Activated naive CD4-positive, alpha-beta T cell treated with anti-CD3 and anti-CD28 coated beads, Interleukin-2, amount 10 ng/mL, durations not matched to agents 7 days and 5 days (primary cell): Measurements from ENCODE around the gene CROCC2.
A peak's percentile ranks its signal among the peaks of the same experiment; 100 is the strongest.

Experiments
- CTCF ChIA-PET: fragments of 350-600 bp; sonication (Branson Sonifier 250); formaldehyde crosslinking; loops from one replicate; lab custom pipeline; 2021; ENCODE audit warnings: antibody characterized with exemption; lab: Charles Lee
- DNase-seq: peaks from one replicate; pipeline ENCODE4 v3.0.0-alpha.2; 2020
- H3K27ac Mint-ChIP-seq: one replicate; pipeline ENCODE4 v1.8.0; 2021; ENCODE audit warnings: mild to moderate bottlenecking, moderate library complexity, mixed read lengths
- H3K27me3 Mint-ChIP-seq: one replicate; pipeline ENCODE4 v1.8.0; 2021; ENCODE audit warnings: mild to moderate bottlenecking, mixed read lengths
- H3K36me3 Mint-ChIP-seq: one replicate; pipeline ENCODE4 v1.8.0; 2021; ENCODE audit warnings: mixed read lengths
- H3K4me1 Mint-ChIP-seq: one replicate; pipeline ENCODE4 v1.8.0; 2021; ENCODE audit warnings: mixed read lengths
- H3K4me3 Mint-ChIP-seq: one replicate; pipeline ENCODE4 v1.8.0; 2021; ENCODE audit warnings: mild to moderate bottlenecking, moderate library complexity, mixed read lengths
- H3K9me3 Mint-ChIP-seq: one replicate; pipeline ENCODE4 v1.8.0; 2021; ENCODE audit warnings: mixed read lengths

The CROCC2 gene

GRCh38 chr2:240916571-240917008 lies 10.5 kb downstream of the CROCC2 start:
- peaks cover 56% of the 10 kb centered on the region for H3K27me3 Mint-ChIP-seq
- H3K4me1 Mint-ChIP-seq, result no peaks in the 10 kb centered on the region
- H3K27ac Mint-ChIP-seq, result no peak overlapping the region
- H3K9me3 Mint-ChIP-seq, result no peaks in the 10 kb centered on the region
- CTCF ChIA-PET, result no interaction called here
- H3K36me3 Mint-ChIP-seq, result no peaks in the 10 kb centered on the region
- no peak overlapping the region for H3K4me3 Mint-ChIP-seq
- DNase-seq, result peak; percentile 20

- peaks cover 50% of the 10 kb centered on the region for H3K27me3 Mint-ChIP-seq
- DNase-seq, result peak; percentile 19
- no peak overlapping the region for H3K27ac Mint-ChIP-seq
- no peaks in the 10 kb centered on the region for H3K36me3 Mint-ChIP-seq
- no peak overlapping the region for H3K4me3 Mint-ChIP-seq
- H3K9me3 Mint-ChIP-seq, result no peaks in the 10 kb centered on the region
- CTCF ChIA-PET, result no interaction called here
- H3K4me1 Mint-ChIP-seq, result no peaks in the 10 kb centered on the region
These were observed 11.0 kb downstream of the CROCC2 start for GRCh38 chr2:240917009-240917683.

- Mint-ChIP-seq H3K27me3 (peaks cover 47% of the 10 kb centered on the region), H3K4me3 (no peak overlapping the region), H3K4me1 (no peaks in the 10 kb centered on the region), H3K27ac (no peak overlapping the region), H3K9me3 (no peaks in the 10 kb centered on the region), H3K36me3 (no peaks in the 10 kb centered on the region)
- CTCF ChIA-PET, result no interaction called here
- peak; percentile 19 for DNase-seq
These were observed 11.6 kb downstream of the CROCC2 start for GRCh38 chr2:240917684-240918257.

- H3K27me3 Mint-ChIP-seq, result peaks cover 40% of the 10 kb centered on the region
- no peaks in the 10 kb centered on the region for H3K4me1 Mint-ChIP-seq
- H3K9me3 Mint-ChIP-seq, result no peaks in the 10 kb centered on the region
- H3K36me3 Mint-ChIP-seq, result no peaks in the 10 kb centered on the region
- peak; percentile 11 for DNase-seq
- no peak overlapping the region for H3K4me3 Mint-ChIP-seq
- no peak overlapping the region for H3K27ac Mint-ChIP-seq
- CTCF ChIA-PET, result no interaction called here
These were observed 12.3 kb downstream of the CROCC2 start for GRCh38 chr2:240918258-240919091.

GRCh38 chr2:240919161-240919781 lies 13.1 kb downstream of the CROCC2 start:
- Mint-ChIP-seq H3K27me3 (peaks cover 37% of the 10 kb centered on the region), H3K9me3 (no peaks in the 10 kb centered on the region), H3K4me1 (no peaks in the 10 kb centered on the region), H3K36me3 (no peaks in the 10 kb centered on the region), H3K4me3 (no peak overlapping the region), H3K27ac (no peak overlapping the region)
- CTCF ChIA-PET, result no interaction called here
- peak; percentile 11 for DNase-seq

GRCh38 chr2:240919786-240920782 lies 13.9 kb downstream of the CROCC2 start:
- CTCF ChIA-PET, result no interaction called here
- DNase-seq, result peak; percentile 13
- Mint-ChIP-seq H3K36me3 (no peaks in the 10 kb centered on the region), H3K4me3 (no peak overlapping the region), H3K9me3 (no peaks in the 10 kb centered on the region), H3K27me3 (peaks cover 29% of the 10 kb centered on the region), H3K4me1 (no peaks in the 10 kb centered on the region), H3K27ac (no peak overlapping the region)

- CTCF ChIA-PET, result no interaction called here
- Mint-ChIP-seq H3K4me3 (no peak overlapping the region), H3K36me3 (no peaks in the 10 kb centered on the region), H3K9me3 (no peaks in the 10 kb centered on the region), H3K27me3 (peaks cover 21% of the 10 kb centered on the region), H3K4me1 (no peaks in the 10 kb centered on the region), H3K27ac (no peak overlapping the region)
- peak; percentile 16 for DNase-seq
These were observed 14.7 kb downstream of the CROCC2 start for GRCh38 chr2:240920783-240921231.

- Mint-ChIP-seq H3K27me3 (peaks cover 16% of the 10 kb centered on the region), H3K9me3 (no peaks in the 10 kb centered on the region), H3K4me1 (no peaks in the 10 kb centered on the region), H3K27ac (no peak overlapping the region), H3K4me3 (no peak overlapping the region), H3K36me3 (no peaks in the 10 kb centered on the region)
- peak; percentile 11 for DNase-seq
- CTCF ChIA-PET, result no interaction called here
These were observed 15.3 kb downstream of the CROCC2 start for GRCh38 chr2:240921311-240921994.

- Mint-ChIP-seq H3K4me3 (no peak overlapping the region), H3K27ac (no peak overlapping the region), H3K27me3 (peaks cover 16% of the 10 kb centered on the region), H3K4me1 (no peaks in the 10 kb centered on the region), H3K9me3 (no peaks in the 10 kb centered on the region), H3K36me3 (no peaks in the 10 kb centered on the region)
- CTCF ChIA-PET, result no interaction called here
- peak; percentile 8 for DNase-seq
These were observed 15.8 kb downstream of the CROCC2 start for GRCh38 chr2:240921995-240922244.

GRCh38 chr2:240922245-240922981 lies 16.3 kb downstream of the CROCC2 start:
- H3K4me1 Mint-ChIP-seq, result no peaks in the 10 kb centered on the region
- H3K9me3 Mint-ChIP-seq, result no peaks in the 10 kb centered on the region
- no peak overlapping the region for H3K4me3 Mint-ChIP-seq
- no peak overlapping the region for H3K27ac Mint-ChIP-seq
- peak; percentile 10 for DNase-seq
- no peaks in the 10 kb centered on the region for H3K36me3 Mint-ChIP-seq
- CTCF ChIA-PET, result no interaction called here
- peaks cover 12% of the 10 kb centered on the region for H3K27me3 Mint-ChIP-seq

GRCh38 chr2:240922982-240923537 lies 16.9 kb downstream of the CROCC2 start:
- H3K27ac Mint-ChIP-seq, result no peak overlapping the region
- peaks cover 7% of the 10 kb centered on the region for H3K27me3 Mint-ChIP-seq
- CTCF ChIA-PET, result no interaction called here
- DNase-seq, result peak; percentile 15
- H3K4me3 Mint-ChIP-seq, result no peak overlapping the region
- no peaks in the 10 kb centered on the region for H3K4me1 Mint-ChIP-seq
- no peaks in the 10 kb centered on the region for H3K36me3 Mint-ChIP-seq
- no peaks in the 10 kb centered on the region for H3K9me3 Mint-ChIP-seq

- H3K9me3 Mint-ChIP-seq, result no peaks in the 10 kb centered on the region
- H3K4me3 Mint-ChIP-seq, result no peak overlapping the region
- no peaks in the 10 kb centered on the region for H3K4me1 Mint-ChIP-seq
- no peak overlapping the region for H3K27ac Mint-ChIP-seq
- peaks cover 9% of the 10 kb centered on the region for H3K27me3 Mint-ChIP-seq
- H3K36me3 Mint-ChIP-seq, result no peaks in the 10 kb centered on the region
- peak; percentile 23 for DNase-seq
- CTCF ChIA-PET, result no interaction called here
These were observed 19.0 kb downstream of the CROCC2 start for GRCh38 chr2:240925191-240925567.
